HepG2 (cell line): ENCODE results near the gene ACE. TPM values are rescaled to one million over a fixed set of nuclear protein-coding genes. Genes with fewer than 3 reads are reported as not detected.

ENCODE experiments used
- ATAC-seq: fragments of 200-7000 bp; cut with Tn5 transposase; 3 replicates; pipeline ENCODE4 v1.9.1; 2020; ENCODE audit warnings: mild to moderate bottlenecking, moderate library complexity
- BruUV-seq: library from RNA; stranded (reverse); fragments of 400-500 nt; replicated peaks from 2 replicates; lab custom pipeline; 2021; lab: Mats Ljungman, UMichigan
- CTCF ChIA-PET: fragments of 300-600 bp; formaldehyde crosslinking; extraction: SDS; loops from one replicate; lab custom pipeline; 2021; ENCODE audit warnings: low total read pairs, inconsistent platforms, low intra/inter-chr PET ratio; lab: Yijun Ruan, JAX
- POLR2A ChIA-PET: fragments of 350-600 bp; sonication (Branson Sonifier 250); formaldehyde crosslinking; loops from one replicate; lab custom pipeline; 2020; ENCODE audit warnings: antibody characterized with exemption, inconsistent platforms; lab: Yijun Ruan, JAX
- DNase-seq: peaks from one replicate; pipeline ENCODE4 v3.0.0-alpha.2; 2015; ENCODE audit warnings: low spot score
- FAIRE-seq: peaks from 3 replicates; lab custom pipeline; 2011; peaks lifted over from hg19 to GRCh38; lab: Jason Lieb, UNC
- H2AFZ ChIP-seq: one replicate; pipeline ENCODE4 v1.6.1; 2011; ENCODE audit warnings: low read length, inconsistent platforms
- H3K27ac ChIP-seq: fragments of 300-600 bp; 3 replicates; pipeline ENCODE4 v1.8.0; 2011; ENCODE audit warnings: mixed run types, mild to moderate bottlenecking, mixed read lengths, low read length, inconsistent platforms; ENCODE audit not compliant: insufficient read depth; ENCODE audit errors: extremely low read length
- H3K27me3 ChIP-seq, 2 experiments: fragments of 200-600 bp in 1 of 2; 2 replicates in 1 of 2; 3 replicates in 1 of 2; pipeline versions ENCODE4 v1.6.0 to v1.8.0; 2011; ENCODE audit warnings: low read length in 2 of 2, mild to moderate bottlenecking in 2 of 2, moderate library complexity in 2 of 2, inconsistent platforms in 1 of 2; ENCODE audit not compliant: insufficient read depth in 2 of 2, control insufficient read depth in 1 of 2
- H3K36me3 ChIP-seq, 2 experiments: fragments of 200-600 bp in 1 of 2; replicated peaks in 1 of 2; 2 replicates in 1 of 2; 3 replicates in 1 of 2; pipeline versions ENCODE4 v1.5.1 to v1.8.0; 2011; ENCODE audit warnings: low read length in 2 of 2, inconsistent platforms in 1 of 2; ENCODE audit not compliant: insufficient read depth in 2 of 2, control insufficient read depth in 1 of 2
- H3K4me1 ChIP-seq: 2 replicates; pipeline ENCODE4 v1.5.1; 2012; ENCODE audit warnings: low read length, inconsistent platforms; ENCODE audit not compliant: insufficient read depth
- H3K4me2 ChIP-seq: 2 replicates; pipeline ENCODE4 v1.6.0; 2011; ENCODE audit warnings: low read depth, low read length, inconsistent platforms
- H3K4me3 ChIP-seq, 3 experiments: fragments of 200-600 bp in 1 of 3; sonication (generic), shearing (Covaris generic) in 1 of 3; replicated peaks in 1 of 3; 2 replicates each; pipeline ENCODE4 v1.5.1; 2011 to 2016; ENCODE audit warnings: low read length in 3 of 3, inconsistent platforms in 2 of 3, low read depth in 2 of 3, mild to moderate bottlenecking in 2 of 3, control low read depth in 1 of 3, mixed read lengths in 1 of 3; ENCODE audit not compliant: insufficient read depth in 1 of 3
- H3K79me2 ChIP-seq: one replicate; pipeline ENCODE4 v1.6.1; 2011; ENCODE audit warnings: low read length, inconsistent platforms; ENCODE audit not compliant: insufficient read depth
- H3K9ac ChIP-seq: 2 replicates; pipeline ENCODE4 v1.6.0; 2011; ENCODE audit warnings: mild to moderate bottlenecking, low read depth, low read length, inconsistent platforms; ENCODE audit not compliant: insufficient read depth
- H3K9me3 ChIP-seq: 2 replicates; pipeline ENCODE4 v1.5.1; 2012; ENCODE audit warnings: mild to moderate bottlenecking, low read length
- H4K20me1 ChIP-seq: 2 replicates; pipeline ENCODE4 v1.6.0; 2011; ENCODE audit warnings: inconsistent platforms, mild to moderate bottlenecking, low read length, moderate library complexity; ENCODE audit not compliant: insufficient read depth
- AHR ChIP-seq: IDR thresholded peaks from 2 replicates; pipeline ENCODE4 v1.6.1; 2018; ENCODE audit warnings: missing genetic modification reagents, missing compliant biosample characterization
- CEBPG ChIP-seq: IDR thresholded peaks from 2 replicates; pipeline ENCODE4 v1.6.1; 2016
- CENPT ChIP-seq: sonication (generic); formaldehyde crosslinking; IDR thresholded peaks from 2 replicates; pipeline ENCODE4 v1.8.0; 2022; ENCODE audit warnings: low read depth, mild to moderate bottlenecking, moderate library complexity, missing genetic modification reagents
- GABPA ChIP-seq, 2 experiments: IDR thresholded peaks; 2 replicates each; pipeline ENCODE4 v1.6.1; 2011 to 2016; ENCODE audit warnings: low read depth in 2 of 2, low read length in 1 of 2, missing biosample characterization in 1 of 2, missing genetic modification characterization in 1 of 2
- GTF3A ChIP-seq: sonication (generic); formaldehyde crosslinking; conservative IDR thresholded peaks from 2 replicates; pipeline ENCODE4 v1.4.0; 2020; ENCODE audit warnings: mild to moderate bottlenecking, missing genetic modification reagents
- MAFK ChIP-seq, 2 experiments: IDR thresholded peaks in 1 of 2; conservative IDR thresholded peaks in 1 of 2; 2 replicates each; pipeline ENCODE4 v1.6.1; 2011; ENCODE audit warnings: improper control_type of control experiment in 2 of 2, low read length in 2 of 2
- ZNF572 ChIP-seq: sonication (generic); formaldehyde crosslinking; IDR thresholded peaks from 2 replicates; pipeline ENCODE4 v1.5.1; 2020; ENCODE audit warnings: mild to moderate bottlenecking, missing genetic modification reagents
- ZNF713 ChIP-seq: sonication (generic); formaldehyde crosslinking; IDR thresholded peaks from 2 replicates; pipeline ENCODE4 v1.4.0; 2020; ENCODE audit warnings: mild to moderate bottlenecking, missing genetic modification reagents
- WGBS: methylation state at CpG from one replicate; pipeline ENCODE4 v1.1.6; 2017; ENCODE audit warnings: low lambda C conversion rate; 5-methylcytosine and 5-hydroxymethylcytosine counted together
- in situ Hi-C: cut with HindIII; loops from 2 replicates; pipeline ENCODE4 v1.10.0; 2017; ENCODE audit warnings: low pct_unique_long_range_greater_than_20kb; ENCODE audit not compliant: extremely low pct_ligation_motif_present
- intact Hi-C: fragments of 100-400 bp; cut with micrococcal nuclease; formaldehyde crosslinking; loops from one replicate; pipeline ENCODE4 v1.10.0; 2022; ENCODE audit not compliant: unreplicated experiment
- polyA plus RNA-seq, 8 experiments: library from polyadenylated mRNA; depleted of rRNA in 3 of 8; stranded (reverse) in 7 of 8; unstranded in 1 of 8; fragments of >200 nt; fragmentation: Illumina TruSeq in 4 of 8; extraction: Trizol in 4 of 8; gene quantifications; 2 replicates each; pipeline versions ENCODE4 v1.2.1 to v1.2.3, GENCODE V29; 2011 to 2016; ENCODE audit warnings: low read depth in 4 of 8, missing spikeins in 1 of 8, mixed read lengths in 1 of 8; ENCODE audit not compliant: insufficient read depth in 1 of 8
- total RNA-seq, 5 experiments: library from RNA; depleted of rRNA; stranded (reverse); fragments of >200 nt; fragmentation: Illumina TruSeq; extraction: Trizol; gene quantifications; 2 replicates each; pipeline ENCODE4 v1.2.3, GENCODE V29; 2016; ENCODE audit warnings: low read depth in 1 of 5

Gene ACE
- total and polyA plus RNA-seq, 2 of the 13 experiments (the other 11 are each of a cell fraction or from before 2014, with no cell fraction given): 0.08 to 0.13 TPM

DNA sequence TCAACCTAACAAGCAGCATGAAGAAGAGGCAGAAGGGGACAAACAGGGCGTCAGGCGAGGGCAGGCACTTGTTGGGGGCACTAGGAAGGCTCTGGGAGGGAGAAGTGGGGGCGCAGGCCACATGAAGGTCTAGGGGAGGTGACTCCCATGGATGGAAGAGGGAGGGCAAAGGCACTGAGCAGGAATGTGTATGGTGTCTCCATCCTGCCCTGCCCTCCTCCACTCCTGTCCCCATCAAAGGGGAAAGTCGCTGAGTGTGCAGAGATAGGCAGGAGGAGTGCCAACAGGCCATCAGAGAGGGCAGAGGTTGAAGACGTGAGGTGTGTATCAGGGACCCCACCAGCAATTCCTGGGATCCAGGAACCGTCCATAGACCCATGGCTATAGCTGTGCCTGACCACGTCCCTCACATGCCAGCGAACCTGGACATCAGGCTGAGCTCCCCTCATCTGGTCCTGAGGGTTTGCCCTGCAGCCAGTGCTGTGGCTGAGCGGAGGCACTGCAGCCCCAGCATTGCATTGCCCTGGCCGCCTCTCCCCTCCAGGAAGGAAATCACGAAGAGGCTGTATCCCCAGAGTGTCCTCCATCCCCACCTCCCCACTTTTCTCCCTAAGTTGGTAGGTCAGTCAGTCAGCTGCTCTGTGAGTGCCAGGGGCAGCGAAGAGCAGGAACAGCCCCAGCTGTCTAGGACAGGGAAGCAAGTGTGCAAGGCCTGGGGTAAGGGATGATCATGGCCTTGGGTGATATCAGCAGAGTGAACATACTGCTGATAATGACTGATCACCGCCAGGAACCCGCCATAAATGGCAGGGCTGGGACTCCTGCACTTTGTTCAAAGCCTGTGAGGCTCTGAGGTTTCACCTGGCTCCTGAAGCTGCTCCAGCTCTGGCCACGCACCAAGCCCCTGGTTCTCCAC lies 24.6 kb upstream of the ACE start:
- no peak overlapping the region for H3K4me3 ChIP-seq
- H3K36me3 ChIP-seq: no peaks in the 10 kb centered on the region
- POLR2A ChIA-PET: no interaction called here
- no peaks in the 10 kb centered on the region for H3K79me2 ChIP-seq
- ATAC-seq (peak; percentile 15), FAIRE-seq (no peak), DNase-seq (no peak)
- TF ChIP-seq ZNF713 (CRISPR knock-in tag): no peak
- 0 out of 2 replicates have a peak, but pooled peaks have one; percentile 20 for TF ChIP-seq GABPA (IDR thresholded peaks at IDR 0.05; ENCODE audit: low read depth, low read length)
- TF ChIP-seq GABPA (CRISPR knock-in tag; IDR thresholded peaks at IDR 0.05; ENCODE audit: low read depth): no peak
- TF ChIP-seq AHR (CRISPR knock-in tag): no peak
- no peak for TF ChIP-seq GTF3A
- TF ChIP-seq ZNF572 (CRISPR knock-in tag): 0 out of 2 replicates have a peak, but pooled peaks have one; percentile 63
- 0 out of 4 replicates have a peak, but pooled peaks of 1 of the 2 experiments have one; percentile 21 for TF ChIP-seq MAFK (conservative IDR thresholded peaks at IDR 0.05 in 1 of 2, IDR thresholded peaks at IDR 0.05 in 1 of 2; ENCODE audit: low read length in 2 of 2)
- TF ChIP-seq CENPT (CRISPR knock-in tag): no peak
- no peak for TF ChIP-seq CEBPG (CRISPR knock-in tag)
- H3K4me2 ChIP-seq: no peak overlapping the region
- no peak overlapping the region for H3K9ac ChIP-seq
- CTCF ChIA-PET: no interaction called here
- WGBS: 25% methylated on average over 12 of the region's 15 CpGs
- peaks cover 8 to 39% of the 10 kb centered on the region in 2 experiments; a peak in 4 of 5 replicates for H3K27me3 ChIP-seq
- no peak overlapping the region for H2AFZ ChIP-seq
- in situ Hi-C loops (no loop called here), intact Hi-C loops (no loop called here)
- H4K20me1 ChIP-seq: no peaks in the 10 kb centered on the region
- peaks cover 16% of the 10 kb centered on the region; the same call in 1 of the 2 replicates for H3K4me1 ChIP-seq
- no peak overlapping the region for H3K27ac ChIP-seq
- H3K9me3 ChIP-seq: no peaks in the 10 kb centered on the region
- no TSS peak for BruUV-seq
